ENCODE results near the gene CPZ. TPM values are rescaled to one million over a fixed set of nuclear protein-coding genes. Genes with fewer than 3 reads are reported as not detected.

CPZ gene
- total and polyA plus RNA-seq, 10 of the 15 experiments (the other 5 are each of a cell fraction or from before 2014, with no cell fraction given): not detected

DNA sequence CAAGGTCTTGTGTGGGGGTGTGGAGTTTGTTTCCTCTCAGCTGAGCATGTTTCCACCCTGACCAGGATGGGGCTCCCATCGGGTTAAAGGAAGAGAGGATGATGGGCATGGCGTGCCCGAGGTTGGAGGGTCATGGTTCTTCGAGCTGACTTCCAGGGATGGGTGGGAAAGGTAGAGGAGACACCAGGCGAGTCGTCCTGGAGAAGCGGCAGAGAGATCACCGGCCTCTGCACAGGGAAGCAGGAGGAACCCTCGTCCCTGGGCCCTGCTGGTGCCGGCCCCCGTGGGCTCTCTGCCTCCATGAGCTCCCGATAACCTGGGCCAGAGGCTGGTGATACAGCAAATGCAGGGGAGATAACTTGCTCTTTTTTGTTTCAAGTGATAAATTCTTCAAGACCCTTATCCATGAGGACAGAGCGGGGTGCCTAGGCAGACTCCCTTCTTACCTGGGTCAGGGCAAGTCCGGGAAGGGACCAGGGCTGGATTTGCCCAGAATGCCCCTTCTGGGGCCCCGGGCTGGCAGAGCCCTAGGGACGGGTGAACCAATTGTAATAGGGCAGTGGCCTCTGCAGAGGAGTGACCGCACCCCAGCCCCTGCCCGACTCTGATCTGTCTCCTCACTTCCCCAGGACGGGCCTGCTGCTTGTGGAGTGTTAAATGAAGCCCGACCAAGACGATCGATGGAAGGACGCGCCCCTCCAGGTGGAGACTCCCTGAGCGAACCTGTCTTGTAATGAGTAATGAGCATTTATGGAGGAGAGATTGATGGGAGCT lies 63.0 kb downstream of the CPZ start:
- Histone ChIP-seq H3K4me2 (ENCODE audit: control insufficient read depth, insufficient read depth) (no peak overlapping the region), H2AFZ (ENCODE audit: control insufficient read depth, low read depth, low read length) (no peak overlapping the region), H3K36me3 (ENCODE audit: control insufficient read depth in 2 of 2, insufficient read depth in 2 of 2, low read length in 1 of 2) (no peaks in the 10 kb centered on the region), H3K79me2 (ENCODE audit: control insufficient read depth, insufficient read depth, low read length) (no peaks in the 10 kb centered on the region), H4K20me1 (ENCODE audit: control insufficient read depth, insufficient read depth) (no peaks in the 10 kb centered on the region), H3K27me3 (replicated peaks in 1 of 2; ENCODE audit: control insufficient read depth in 2 of 2, insufficient read depth in 2 of 2, low read length in 1 of 2) (no peaks in the 10 kb centered on the region), H3K9me3 (replicated peaks; ENCODE audit: control insufficient read depth, insufficient read depth, low read length) (no peaks in the 10 kb centered on the region), H3K9ac (ENCODE audit: control insufficient read depth, insufficient read depth, low read length) (no peak overlapping the region), H3K27ac (ENCODE audit: control insufficient read depth, insufficient read depth) (no peak overlapping the region), H3K4me3 (no peak overlapping the region), H3K4me1 (ENCODE audit: control insufficient read depth, insufficient read depth, low read length) (no peaks in the 10 kb centered on the region)
- ATAC-seq (no peak), DNase-seq (ENCODE audit: low read depth, low spot score) (no peak), FAIRE-seq (no peak)
- WGBS (ENCODE audit: insufficient coverage, insufficient replicate concordance, low lambda C conversion rate, missing lambda C conversion rate): 37% methylated on average over 24 of the region's 25 CpGs
- in situ Hi-C loops (cut with MboI): no loop called here
- POLR2A ChIA-PET: no interaction called here
- TF ChIP-seq BHLHE40 (IDR thresholded peaks at IDR 0.05; ENCODE audit: borderline replicate concordance in 1 of 2, low read depth in 2 of 2, low read length in 1 of 2) (no peak), KLF5 (IDR thresholded peaks at IDR 0.05; ENCODE audit: partially characterized antibody) (no peak)
- TF ChIP-seq, protein P1, sequence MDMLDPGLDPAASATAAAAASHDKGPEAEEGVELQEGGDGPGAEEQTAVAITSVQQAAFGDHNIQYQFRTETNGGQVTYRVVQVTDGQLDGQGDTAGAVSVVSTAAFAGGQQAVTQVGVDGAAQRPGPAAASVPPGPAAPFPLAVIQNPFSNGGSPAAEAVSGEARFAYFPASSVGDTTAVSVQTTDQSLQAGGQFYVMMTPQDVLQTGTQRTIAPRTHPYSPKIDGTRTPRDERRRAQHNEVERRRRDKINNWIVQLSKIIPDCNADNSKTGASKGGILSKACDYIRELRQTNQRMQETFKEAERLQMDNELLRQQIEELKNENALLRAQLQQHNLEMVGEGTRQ (IDR thresholded peaks at IDR 0.05; ENCODE audit: borderline replicate concordance, low read depth, low read length): no peak
- RAD21 ChIA-PET (ENCODE audit: unreplicated experiment): no interaction called here
- CTCF ChIA-PET: no interaction called here
- SMC1A ChIA-PET (ENCODE audit: uncharacterized antibody, unreplicated experiment): no interaction called here
- no TSS peak for BruUV-seq (replicated peaks)
- intact Hi-C loops (cut with micrococcal nuclease; ENCODE audit: unreplicated experiment): no loop called here

DNA sequence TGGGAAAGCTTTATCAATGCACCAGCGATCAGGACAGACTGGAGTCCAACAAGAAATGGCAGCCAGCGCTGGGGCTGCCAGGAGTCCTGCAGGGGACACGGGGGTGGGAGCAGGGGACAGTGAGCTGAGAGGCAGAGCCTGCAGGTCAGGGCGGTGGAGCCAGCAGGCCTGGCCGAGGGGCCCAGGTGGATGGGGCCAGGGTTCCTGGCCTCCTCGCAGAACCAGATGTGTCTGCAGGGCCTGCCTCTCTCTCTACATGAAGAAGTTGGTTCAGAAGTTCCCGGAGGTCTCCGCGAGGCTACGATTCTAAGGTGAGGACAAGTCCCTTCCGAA lies 63.6 kb downstream of the CPZ start:
- intact Hi-C loops (cut with micrococcal nuclease; ENCODE audit: unreplicated experiment): no loop called here
- TF ChIP-seq ZZZ3 (IDR thresholded peaks at IDR 0.05; ENCODE audit: control insufficient read depth, insufficient read length, low read depth) (no peak), POLR2AphosphoS2 (IDR thresholded peaks at IDR 0.05; ENCODE audit: low read depth, low read length) (no peak)
- no peak for FAIRE-seq

More for the DNA sequence above, 63.6 kb downstream of the CPZ start:
- no peak for ATAC-seq
- 65% methylated on average over 10 of the region's 11 CpGs for WGBS (ENCODE audit: insufficient coverage, insufficient replicate concordance, low lambda C conversion rate, missing lambda C conversion rate)
- no peaks in the 10 kb centered on the region for H3K79me2 ChIP-seq (ENCODE audit: control insufficient read depth, insufficient read depth, low read length)
- H3K9me3 ChIP-seq (replicated peaks; ENCODE audit: control insufficient read depth, insufficient read depth, low read length): no peaks in the 10 kb centered on the region
- SMC1A ChIA-PET (ENCODE audit: uncharacterized antibody, unreplicated experiment): no interaction called here
- RAD21 ChIA-PET (ENCODE audit: unreplicated experiment): no interaction called here
- in situ Hi-C loops (cut with MboI): no loop called here
- no peaks in the 10 kb centered on the region for H3K4me1 ChIP-seq (ENCODE audit: control insufficient read depth, insufficient read depth, low read length)
- no peak overlapping the region for H3K4me2 ChIP-seq (ENCODE audit: control insufficient read depth, insufficient read depth)
- H3K4me3 ChIP-seq: no peak overlapping the region
- BruUV-seq (replicated peaks): no TSS peak
- no peak overlapping the region for H3K9ac ChIP-seq (ENCODE audit: control insufficient read depth, insufficient read depth, low read length)
- CTCF ChIA-PET: no interaction called here
- H3K27ac ChIP-seq (ENCODE audit: control insufficient read depth, insufficient read depth): no peak overlapping the region
- no peaks in the 10 kb centered on the region for H3K36me3 ChIP-seq (ENCODE audit: control insufficient read depth in 2 of 2, insufficient read depth in 2 of 2, low read length in 1 of 2)
- DNase-seq (ENCODE audit: low read depth, low spot score): no peak
- POLR2A ChIA-PET: no interaction called here
- H3K27me3 ChIP-seq (replicated peaks in 1 of 2; ENCODE audit: control insufficient read depth in 2 of 2, insufficient read depth in 2 of 2, low read length in 1 of 2): no peaks in the 10 kb centered on the region
- H2AFZ ChIP-seq (ENCODE audit: control insufficient read depth, low read depth, low read length): no peak overlapping the region
- H4K20me1 ChIP-seq (ENCODE audit: control insufficient read depth, insufficient read depth): no peaks in the 10 kb centered on the region

All from GM12878 (cell line).